Vagina (tissue), 2 donors: ENCODE measurements around the gene COL26A1.

Experiments used
- POLR2A ChIP-seq, 2 donors: fragments of 450-650 bp; IDR thresholded peaks; one replicate each; pipeline ENCODE4 v1.6.1; 2017; ENCODE audit warnings: antibody characterized with exemption in 2 of 2, mild to moderate bottlenecking in 2 of 2, moderate library complexity in 2 of 2
- POLR2AphosphoS5 ChIP-seq, 2 donors: sonication (generic); formaldehyde crosslinking; IDR thresholded peaks; one replicate each; pipeline ENCODE4 v1.9.0; 2017; ENCODE audit warnings: antibody characterized with exemption in 2 of 2, mild to moderate bottlenecking in 2 of 2, low read depth in 1 of 2; ENCODE audit not compliant: insufficient read depth in 1 of 2
- TF ChIP-seq, protein P1 (sequence below), 3 experiments: fragments of 450-650 bp in 2 of 3; fragments of 200-600 bp in 1 of 3; sonication (generic) in 1 of 3; IDR thresholded peaks; one replicate each; pipeline ENCODE4 v1.5.1; 2017 to 2019; ENCODE audit warnings: antibody characterized with exemption in 3 of 3, mild to moderate bottlenecking in 2 of 3, moderate library complexity in 2 of 3

DNA sequence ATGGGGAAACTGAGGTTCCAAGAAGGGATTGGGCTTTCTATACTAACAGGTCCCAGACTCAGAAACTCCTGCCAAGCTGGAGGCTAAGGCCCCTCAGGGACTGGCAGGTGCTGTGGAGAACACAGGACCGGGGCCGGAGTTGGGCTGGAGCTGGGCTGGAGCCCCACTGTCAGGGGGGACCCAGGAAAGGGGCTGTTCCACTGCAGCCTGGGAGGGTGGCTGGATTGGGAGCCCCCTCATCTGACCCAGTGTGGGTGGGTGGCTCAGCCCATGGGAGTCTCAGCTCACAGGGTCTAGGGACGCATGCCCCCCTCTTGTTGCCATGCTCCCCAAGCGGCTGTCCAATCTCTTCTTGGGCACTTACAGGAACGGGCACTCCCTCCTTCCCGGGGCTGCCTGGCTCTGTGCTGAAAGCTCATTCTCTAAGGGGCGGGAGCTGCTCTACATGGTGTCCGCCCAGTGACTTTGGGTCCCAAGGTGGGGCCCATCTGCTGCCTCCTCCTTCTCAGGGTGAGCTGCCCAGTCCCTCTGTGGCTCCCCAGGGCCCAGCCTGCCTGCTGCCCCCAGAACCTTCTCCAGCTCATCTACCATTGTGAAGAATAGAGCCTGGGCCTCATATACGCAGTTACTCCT is 139.9 kb downstream of the COL26A1 start:
- TF ChIP-seq, protein P1, sequence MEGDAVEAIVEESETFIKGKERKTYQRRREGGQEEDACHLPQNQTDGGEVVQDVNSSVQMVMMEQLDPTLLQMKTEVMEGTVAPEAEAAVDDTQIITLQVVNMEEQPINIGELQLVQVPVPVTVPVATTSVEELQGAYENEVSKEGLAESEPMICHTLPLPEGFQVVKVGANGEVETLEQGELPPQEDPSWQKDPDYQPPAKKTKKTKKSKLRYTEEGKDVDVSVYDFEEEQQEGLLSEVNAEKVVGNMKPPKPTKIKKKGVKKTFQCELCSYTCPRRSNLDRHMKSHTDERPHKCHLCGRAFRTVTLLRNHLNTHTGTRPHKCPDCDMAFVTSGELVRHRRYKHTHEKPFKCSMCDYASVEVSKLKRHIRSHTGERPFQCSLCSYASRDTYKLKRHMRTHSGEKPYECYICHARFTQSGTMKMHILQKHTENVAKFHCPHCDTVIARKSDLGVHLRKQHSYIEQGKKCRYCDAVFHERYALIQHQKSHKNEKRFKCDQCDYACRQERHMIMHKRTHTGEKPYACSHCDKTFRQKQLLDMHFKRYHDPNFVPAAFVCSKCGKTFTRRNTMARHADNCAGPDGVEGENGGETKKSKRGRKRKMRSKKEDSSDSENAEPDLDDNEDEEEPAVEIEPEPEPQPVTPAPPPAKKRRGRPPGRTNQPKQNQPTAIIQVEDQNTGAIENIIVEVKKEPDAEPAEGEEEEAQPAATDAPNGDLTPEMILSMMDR (IDR thresholded peaks at IDR 0.05), result no peak
- no peak for TF ChIP-seq POLR2A (IDR thresholded peaks at IDR 0.05)
- no peak for TF ChIP-seq POLR2AphosphoS5 (IDR thresholded peaks at IDR 0.05; ENCODE audit: insufficient read depth in 1 of 2, low read depth in 1 of 2)
